GM18867 (cell line): ENCODE data around the gene SNAP47.
"Not testable (repeated sequence)": the region's sequence is repeated elsewhere in the genome, so short reads cannot be mapped to it uniquely, and the experiment has no call there.

Experiments used
- ATAC-seq: cut with Tn5 transposase; IDR thresholded peaks from one replicate; pipeline ENCODE4 v1.9.1; 2021; ENCODE audit warnings: mild to moderate bottlenecking, moderate library complexity; ENCODE audit not compliant: unreplicated experiment

SNAP47 gene

GRCh38 chr1:227734856-227735538 is at the start of gene SNAP47, which contains the start of gene JMJD4:
SNAP47 (plus strand) TSS chr1:227735435; CDS start chr1:227747737, 12,302 bp downstream.
JMJD4 (minus strand) TSS chr1:227735302; CDS start chr1:227735273, 29 bp downstream.
- peak; percentile 95 for ATAC-seq

- ATAC-seq: no peak
These were observed 49.4 kb upstream of the SNAP47 start for GRCh38 chr1:227685807-227686206.

GRCh38 chr1:227697321-227697864 is 37.8 kb upstream of the SNAP47 start:
- ATAC-seq: no peak

GRCh38 chr1:227701631-227702030 is 33.6 kb upstream of the SNAP47 start:
- not testable (repeated sequence) for ATAC-seq

GRCh38 chr1:227707846-227708245 is 27.4 kb upstream of the SNAP47 start:
- no peak for ATAC-seq

GRCh38 chr1:227709451-227709850 is 25.8 kb upstream of the SNAP47 start:
- ATAC-seq: no peak

GRCh38 chr1:227710474-227710873 is 24.8 kb upstream of the SNAP47 start:
- ATAC-seq: not testable (repeated sequence)

GRCh38 chr1:227712648-227713047 is 22.6 kb upstream of the SNAP47 start:
- ATAC-seq: no peak

- no peak for ATAC-seq
These were observed 16.3 kb upstream of the SNAP47 start for GRCh38 chr1:227718932-227719331.

- no peak for ATAC-seq
These were observed 11.8 kb upstream of the SNAP47 start for GRCh38 chr1:227723474-227723873.

- ATAC-seq: no peak
These were observed 10.2 kb upstream of the SNAP47 start for GRCh38 chr1:227725046-227725445.

- ATAC-seq: no peak
These were observed 8.9 kb upstream of the SNAP47 start for GRCh38 chr1:227726318-227726717.

GRCh38 chr1:227726924-227727599 is 8.2 kb upstream of the SNAP47 start:
- no peak for ATAC-seq

- ATAC-seq: peak; percentile 30
These were observed 7.0 kb upstream of the SNAP47 start for GRCh38 chr1:227728059-227728891.

- no peak for ATAC-seq
These were observed 6.4 kb upstream of the SNAP47 start for GRCh38 chr1:227728892-227729143.

GRCh38 chr1:227729144-227729880 is 5.9 kb upstream of the SNAP47 start:
- no peak for ATAC-seq

- ATAC-seq: no peak
These were observed 5.2 kb upstream of the SNAP47 start for GRCh38 chr1:227729881-227730629.

GRCh38 chr1:227730630-227731151 is 4.5 kb upstream of the SNAP47 start:
- no peak for ATAC-seq

- ATAC-seq: no peak
These were observed 4.0 kb upstream of the SNAP47 start for GRCh38 chr1:227731241-227731677.
